ENCODE results near the gene EVI5. TPM values are rescaled to one million over a fixed set of nuclear protein-coding genes. Genes with fewer than 3 reads are reported as not detected.

The EVI5 gene
- total RNA-seq, 4 donors from 2014 or later, result 13.6 to 21.6 (median 14.8) TPM

- 80% methylated on average over 4 of the region's 4 CpGs for WGBS
Measured at GRCh38 chr1:92795166-92795565, 10.3 kb upstream of the EVI5 start.

DNA sequence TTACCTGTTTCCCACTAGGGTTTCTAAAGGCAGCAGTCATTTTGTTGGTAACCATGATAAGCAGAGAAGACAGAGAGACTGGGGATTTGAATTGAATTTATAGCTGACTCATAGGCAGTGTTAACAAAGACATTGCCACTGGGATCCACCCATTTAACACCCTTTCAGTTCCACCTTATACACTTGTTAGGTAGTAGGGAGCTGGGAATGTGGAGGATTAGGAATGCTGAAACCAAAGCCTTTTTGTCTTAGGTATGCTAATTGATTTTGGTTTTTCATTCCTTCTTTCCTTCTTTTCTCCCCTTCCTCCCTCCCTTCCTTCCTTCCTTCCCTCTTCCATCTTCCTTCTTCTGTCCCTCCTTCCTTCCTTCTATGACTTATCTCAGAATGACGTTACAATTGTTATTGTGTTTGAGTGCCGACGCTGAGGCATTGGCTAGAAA, 7.5 kb upstream of the EVI5 start:
- no peak overlapping the region for H3K4me3 ChIP-seq
- no peak for DNase-seq (ENCODE audit: low spot score in 2 of 2)
- 68% methylated on average over 3 of the region's 3 CpGs for WGBS

More at GRCh38 chr1:92795166-92795565, 10.3 kb upstream of the EVI5 start:
- H3K36me3 ChIP-seq, result no peaks in the 10 kb centered on the region
- peaks cover 4% of the 10 kb centered on the region for H3K4me1 ChIP-seq
- no peak overlapping the region for H3K4me3 ChIP-seq
- no peak overlapping the region for H3K27ac ChIP-seq
- TF ChIP-seq POLR2AphosphoS5 (IDR thresholded peaks at IDR 0.05) (no peak), EP300 (IDR thresholded peaks at IDR 0.05) (no peak), POLR2A (IDR thresholded peaks at IDR 0.05) (no peak), CTCF (IDR thresholded peaks at IDR 0.05) (no peak)
- no peaks in the 10 kb centered on the region for H3K27me3 ChIP-seq
- no peaks in the 10 kb centered on the region for H3K9me3 ChIP-seq
- DNase-seq (ENCODE audit: low spot score in 2 of 2), result no peak

GRCh38 chr1:92791487-92792066, 6.7 kb upstream of the EVI5 start:
- H3K9me3 ChIP-seq, result no peaks in the 10 kb centered on the region
- H3K27me3 ChIP-seq, result no peaks in the 10 kb centered on the region
- 55% methylated on average over 7 of the region's 7 CpGs for WGBS
- no peak overlapping the region for H3K4me3 ChIP-seq
- no peak overlapping the region for H3K27ac ChIP-seq
- H3K4me1 ChIP-seq, result peaks cover 4% of the 10 kb centered on the region
- no peak for DNase-seq (ENCODE audit: low spot score in 2 of 2)
- TF ChIP-seq CTCF (IDR thresholded peaks at IDR 0.05), result no peak
- TF ChIP-seq POLR2AphosphoS5 (IDR thresholded peaks at IDR 0.05), result no peak
- TF ChIP-seq EP300 (IDR thresholded peaks at IDR 0.05), result no peak
- no peak for TF ChIP-seq POLR2A (IDR thresholded peaks at IDR 0.05)
- no peaks in the 10 kb centered on the region for H3K36me3 ChIP-seq

More for the DNA sequence above, 7.5 kb upstream of the EVI5 start:
- TF ChIP-seq POLR2AphosphoS5 (IDR thresholded peaks at IDR 0.05), result no peak
- no peak for TF ChIP-seq CTCF (IDR thresholded peaks at IDR 0.05)
- no peak for TF ChIP-seq EP300 (IDR thresholded peaks at IDR 0.05)
- TF ChIP-seq POLR2A (IDR thresholded peaks at IDR 0.05), result no peak
- Histone ChIP-seq H3K27me3 (no peaks in the 10 kb centered on the region), H3K36me3 (no peaks in the 10 kb centered on the region), H3K4me1 (peaks cover 4% of the 10 kb centered on the region), H3K27ac (no peak overlapping the region), H3K9me3 (no peaks in the 10 kb centered on the region)

- H3K27me3 ChIP-seq, result no peaks in the 10 kb centered on the region
- H3K4me3 ChIP-seq, result no peak overlapping the region
- DNase-seq (ENCODE audit: low spot score in 2 of 2), result no peak
- H3K9me3 ChIP-seq, result no peaks in the 10 kb centered on the region
- WGBS, result 89% methylated on average over 2 of the region's 2 CpGs
- no peaks in the 10 kb centered on the region for H3K36me3 ChIP-seq
- H3K4me1 ChIP-seq, result peaks cover 6% of the 10 kb centered on the region
- TF ChIP-seq POLR2AphosphoS5 (IDR thresholded peaks at IDR 0.05) (no peak), CTCF (IDR thresholded peaks at IDR 0.05) (no peak), EP300 (IDR thresholded peaks at IDR 0.05) (no peak), POLR2A (IDR thresholded peaks at IDR 0.05) (no peak)
- no peak overlapping the region for H3K27ac ChIP-seq
Measured at GRCh38 chr1:92790867-92791266, 6.0 kb upstream of the EVI5 start.

DNA sequence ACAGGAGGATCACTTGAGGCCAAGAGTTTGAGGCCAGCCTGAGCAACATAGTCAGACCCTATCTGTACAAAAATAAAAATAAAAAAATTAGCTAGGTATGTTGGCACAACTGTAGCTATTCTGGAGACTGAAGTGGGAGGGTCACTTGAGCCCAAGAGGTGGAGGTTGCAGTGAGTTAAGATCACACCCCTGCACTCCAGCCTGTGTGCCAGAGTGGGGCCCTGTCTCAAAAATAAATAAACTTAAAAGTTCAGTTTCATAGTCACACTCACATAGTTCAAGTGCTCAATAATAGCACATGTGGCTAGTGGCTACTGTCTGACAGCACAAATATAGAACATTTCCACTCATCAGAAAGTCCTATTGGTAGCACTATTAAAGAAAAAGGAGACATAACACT, 5.2 kb upstream of the EVI5 start:
- no peak for TF ChIP-seq POLR2AphosphoS5 (IDR thresholded peaks at IDR 0.05)
- no peak for TF ChIP-seq EP300 (IDR thresholded peaks at IDR 0.05)
- no peak for TF ChIP-seq CTCF (IDR thresholded peaks at IDR 0.05)
- no peak for TF ChIP-seq POLR2A (IDR thresholded peaks at IDR 0.05)
- H3K4me3 ChIP-seq, result no peak overlapping the region
- DNase-seq (ENCODE audit: low spot score in 2 of 2), result no peak
- H3K27ac ChIP-seq, result no peak overlapping the region
- H3K4me1 ChIP-seq, result peaks cover 9% of the 10 kb centered on the region
- H3K9me3 ChIP-seq, result no peaks in the 10 kb centered on the region
- H3K36me3 ChIP-seq, result no peaks in the 10 kb centered on the region
- no peaks in the 10 kb centered on the region for H3K27me3 ChIP-seq
